IMR-90 (cell line): Measurements from ENCODE around the gene RBM42. TPM values are rescaled to one million over a fixed set of nuclear protein-coding genes. Genes with fewer than 3 reads are reported as not detected.

Experiments used
- ATAC-seq: fragments of 200-7000 bp; cut with Tn5 transposase; 2 replicates; pipeline ENCODE4 v1.9.1; 2020; ENCODE audit warnings: low read depth, mild to moderate bottlenecking, moderate library complexity
- BruUV-seq: library from RNA; stranded (reverse); fragments of 400-500 nt; replicated peaks from 2 replicates; lab custom pipeline; 2021; lab: Mats Ljungman, UMichigan
- CTCF ChIA-PET: fragments of 300-600 bp; formaldehyde crosslinking; extraction: SDS; loops from one replicate; lab custom pipeline; 2021; ENCODE audit warnings: antibody characterized with exemption; lab: Yijun Ruan, JAX
- POLR2A ChIA-PET: fragments of 300-600 bp; sonication (Branson Sonifier 250); formaldehyde crosslinking; loops from one replicate; lab custom pipeline; 2022; ENCODE audit warnings: antibody characterized with exemption; ENCODE audit not compliant: unreplicated experiment; lab: Charles Lee
- DNase-seq: peaks from one replicate; pipeline ENCODE4 v3.0.0; 2013
- H2AFZ ChIP-seq: replicated peaks from 2 replicates; pipeline ENCODE3; 2013; ENCODE audit warnings: low read length, mild to moderate bottlenecking; ENCODE audit not compliant: poor library complexity
- H2AK5ac ChIP-seq: 2 replicates; pipeline ENCODE4 v1.6.1; 2013; ENCODE audit warnings: low read depth, low read length, inconsistent platforms
- H2AK9ac ChIP-seq: replicated peaks from 2 replicates; pipeline ENCODE3; 2013; ENCODE audit warnings: mild to moderate bottlenecking, low read depth, low read length, moderate library complexity; ENCODE audit not compliant: poor library complexity
- H2BK120ac ChIP-seq: 2 replicates; pipeline ENCODE4 v1.6.1; 2013; ENCODE audit warnings: low read depth, low read length, inconsistent platforms
- H2BK15ac ChIP-seq: 3 replicates; pipeline ENCODE4 v1.6.1; 2013; ENCODE audit warnings: low read depth, low read length, inconsistent platforms
- H2BK20ac ChIP-seq: 2 replicates; pipeline ENCODE4 v1.6.1; 2013; ENCODE audit warnings: low read depth, mild to moderate bottlenecking, inconsistent platforms, low read length, moderate library complexity
- H2BK5ac ChIP-seq: 2 replicates; pipeline ENCODE4 v1.6.1; 2013; ENCODE audit warnings: mild to moderate bottlenecking, low read depth, low read length, inconsistent platforms; ENCODE audit not compliant: poor library complexity, severe bottlenecking
- H3K14ac ChIP-seq: replicated peaks from 2 replicates; pipeline ENCODE4 v1.6.1; 2013; ENCODE audit warnings: low read depth, low read length, inconsistent platforms
- H3K18ac ChIP-seq: 2 replicates; pipeline ENCODE4 v1.6.1; 2013; ENCODE audit warnings: low read depth, low read length, control low read depth
- H3K23ac ChIP-seq: 2 replicates; pipeline ENCODE4 v1.6.1; 2013; ENCODE audit warnings: low read depth, low read length, inconsistent platforms
- H3K27ac ChIP-seq: 2 replicates; pipeline ENCODE4 v1.5.1; 2013; ENCODE audit warnings: mild to moderate bottlenecking, control low read depth, low read length; ENCODE audit not compliant: insufficient read depth
- H3K27me3 ChIP-seq: 2 replicates; pipeline ENCODE4 v1.6.1; 2013; ENCODE audit warnings: low read length; ENCODE audit not compliant: control insufficient read depth, insufficient read depth
- H3K36me3 ChIP-seq: 2 replicates; pipeline ENCODE4 v1.6.1; 2013; ENCODE audit warnings: low read length, mixed read lengths; ENCODE audit not compliant: control insufficient read depth, insufficient read depth
- H3K4ac ChIP-seq: 2 replicates; pipeline ENCODE4 v1.6.1; 2013; ENCODE audit warnings: low read depth, low read length, inconsistent platforms
- H3K4me1 ChIP-seq: 2 replicates; pipeline ENCODE4 v1.6.1; 2013; ENCODE audit warnings: low read length, mixed read lengths; ENCODE audit not compliant: control insufficient read depth, insufficient read depth
- H3K4me2 ChIP-seq: 2 replicates; pipeline ENCODE4 v1.6.1; 2013; ENCODE audit warnings: low read depth, mild to moderate bottlenecking, control low read depth, low read length, moderate library complexity
- H3K4me3 ChIP-seq: 2 replicates; pipeline ENCODE4 v1.5.1; 2013; ENCODE audit warnings: low read depth, mild to moderate bottlenecking, control low read depth, low read length, moderate library complexity; ENCODE audit not compliant: insufficient read depth
- H3K56ac ChIP-seq: 2 replicates; pipeline ENCODE4 v1.6.1; 2013; ENCODE audit warnings: low read length, inconsistent platforms; ENCODE audit not compliant: insufficient read depth; ENCODE audit errors: extremely low read depth
- H3K79me1 ChIP-seq, 2 experiments: 2 replicates each; pipeline ENCODE4 v1.6.1; 2013; ENCODE audit warnings: low read length in 2 of 2, inconsistent platforms in 1 of 2, low read depth in 1 of 2
- H3K9ac ChIP-seq: 2 replicates; pipeline ENCODE4 v1.6.1; 2013; ENCODE audit warnings: low read depth, low read length, control low read depth
- H3K9me1 ChIP-seq: 2 replicates; pipeline ENCODE4 v1.6.1; 2013; ENCODE audit warnings: low read length, inconsistent platforms; ENCODE audit not compliant: insufficient read depth
- H3K9me3 ChIP-seq: 2 replicates; pipeline ENCODE4 v1.6.1; 2013; ENCODE audit warnings: low read length; ENCODE audit not compliant: control insufficient read depth, insufficient read depth
- H4K20me1 ChIP-seq: 2 replicates; pipeline ENCODE4 v1.6.1; 2013; ENCODE audit warnings: low read length, inconsistent platforms; ENCODE audit not compliant: insufficient read depth
- H4K5ac ChIP-seq: 2 replicates; pipeline ENCODE4 v1.6.1; 2013; ENCODE audit warnings: mild to moderate bottlenecking, low read depth, low read length, control low read depth
- H4K8ac ChIP-seq, 2 experiments: 2 replicates each; pipeline ENCODE4 v1.6.1; 2013; ENCODE audit warnings: low read depth in 2 of 2, low read length in 2 of 2, control low read depth in 1 of 2, inconsistent platforms in 1 of 2
- H4K91ac ChIP-seq: 2 replicates; pipeline ENCODE4 v1.6.1; 2013; ENCODE audit warnings: low read depth, low read length, inconsistent platforms; ENCODE audit not compliant: insufficient read depth
- MXI1 ChIP-seq: IDR thresholded peaks from 2 replicates; pipeline ENCODE4 v1.6.1; 2012; ENCODE audit warnings: low read depth, mild to moderate bottlenecking, low read length, moderate library complexity, borderline replicate concordance
- POLR2A ChIP-seq: IDR thresholded peaks from 2 replicates; pipeline ENCODE4 v1.6.1; 2012; ENCODE audit warnings: mild to moderate bottlenecking, low read depth, low read length
- RCOR1 ChIP-seq: IDR thresholded peaks from 2 replicates; pipeline ENCODE4 v1.6.1; 2012; ENCODE audit warnings: mild to moderate bottlenecking, low read length, improper control_type of control experiment; ENCODE audit not compliant: insufficient replicate concordance
- USF2 ChIP-seq: fragments of 150-350 bp; IDR thresholded peaks from 2 replicates; pipeline ENCODE4 v1.6.1; 2017; ENCODE audit warnings: mild to moderate bottlenecking, antibody characterized with exemption, low read length, low read depth
- WGBS, 2 experiments: methylation state at CpG; one replicate each; pipeline versions ENCODE4 v1.1.5 to v1.1.7; 2013; ENCODE audit warnings: missing lambda C conversion rate in 2 of 2; ENCODE audit not compliant: insufficient read length in 1 of 2; ENCODE audit errors: extremely low coverage in 2 of 2; 5-methylcytosine and 5-hydroxymethylcytosine counted together
- dilution Hi-C: fragments of 300-500 bp; cut with HindIII; formaldehyde crosslinking; loops from one replicate; pipeline ENCODE4 v1.14.3; 2018; ENCODE audit warnings: low sequenced_read_pairs; ENCODE audit not compliant: unreplicated experiment
- in situ Hi-C: fragments of 300-500 bp; cut with MboI; formaldehyde crosslinking; loops from 3 replicates; pipeline ENCODE4 v1.14.3; 2019; ENCODE audit warnings: low sequenced_read_pairs, inconsistent platforms, mixed read lengths
- intact Hi-C: fragments of 100-400 bp; cut with micrococcal nuclease; formaldehyde crosslinking; loops from 2 replicates; pipeline ENCODE4 v1.10.0; 2022
- polyA plus RNA-seq, 3 experiments: library from polyadenylated mRNA; depleted of rRNA; stranded (reverse); fragments of >200 nt; gene quantifications; 2 replicates each; pipeline ENCODE4 v1.2.3, GENCODE V29; 2012; ENCODE audit warnings: low replicate concordance in 1 of 3
- total RNA-seq: library from RNA; depleted of rRNA; stranded (reverse); fragments of >200 nt; gene quantifications from 2 replicates; pipeline ENCODE4 v1.2.3, GENCODE V29; 2012

RBM42 gene
- total and polyA plus RNA-seq, 2 of the 4 experiments (the other 2 are of a cell fraction): 19.0 to 41.5 TPM

GRCh38 chr19:35642798-35643254 is 14.0 kb downstream of the RBM42 start:
- CTCF ChIA-PET: interaction anchor here (1.2 kb wide), 1 partner anchor 36 kb away, joined by 3 read pairs; no protein-coding TSS in a partner anchor
- no peak overlapping the region for H2BK20ac ChIP-seq
- no peak for ATAC-seq
- no peak overlapping the region for H2BK5ac ChIP-seq
- H2AFZ ChIP-seq: peak overlapping the region; percentile 98
- no peak overlapping the region; the same call in 1 of the 2 replicates for H4K5ac ChIP-seq
- no peak overlapping the region for H2BK120ac ChIP-seq
- H3K4ac ChIP-seq: 0 out of 2 replicates have a peak overlapping the region, but pooled peaks have one; percentile 94
- no TSS peak for BruUV-seq
- peak overlapping the region; percentile 98 for H3K4me2 ChIP-seq
- intact Hi-C loops: no loop called here
- POLR2A ChIA-PET: no interaction called here
- peak overlapping the region; percentile 53; the same call in 1 of the 2 replicates for H2AK5ac ChIP-seq
- H3K27ac ChIP-seq: no peak overlapping the region; the same call in 1 of the 2 replicates
- TF ChIP-seq RCOR1 (no peak), USF2 (no peak), MXI1 (no peak), POLR2A (no peak)
- DNase-seq: no peak
- dilution Hi-C loops: no loop called here
- no peak overlapping the region for H3K14ac ChIP-seq
- no peaks in the 10 kb centered on the region for H3K27me3 ChIP-seq
- in situ Hi-C loops: no loop called here
- peaks cover 9% of the 10 kb centered on the region for H3K4me1 ChIP-seq
- peaks cover 0 to 5% of the 10 kb centered on the region in 2 experiments; a peak in 1 of 4 replicates for H3K79me1 ChIP-seq
- peaks cover 3% of the 10 kb centered on the region for H3K36me3 ChIP-seq
- H2BK15ac ChIP-seq: no peak overlapping the region
- H4K91ac ChIP-seq: no peak overlapping the region; the same call in 1 of the 2 replicates
- H3K18ac ChIP-seq: no peak overlapping the region
- H3K9me1 ChIP-seq: peaks cover 23% of the 10 kb centered on the region
- 22% methylated on average over 3 of the region's 15 CpGs; no CpG with 5 or more reads in 1 of the 2 experiments for WGBS, 2 experiments
- H3K9ac ChIP-seq: no peak overlapping the region
- peak overlapping the region; percentile 67 for H3K4me3 ChIP-seq
- H4K8ac ChIP-seq: peak overlapping the region; percentile 70 to 92; a peak in 2 of 4 replicates
- H3K9me3 ChIP-seq: no peaks in the 10 kb centered on the region
- peaks cover 5% of the 10 kb centered on the region for H4K20me1 ChIP-seq
- no peak overlapping the region for H3K56ac ChIP-seq
- H2AK9ac ChIP-seq: peak overlapping the region; percentile 88
- no peak overlapping the region for H3K23ac ChIP-seq
